Measurements from ENCODE around the gene CORT.

DNA sequence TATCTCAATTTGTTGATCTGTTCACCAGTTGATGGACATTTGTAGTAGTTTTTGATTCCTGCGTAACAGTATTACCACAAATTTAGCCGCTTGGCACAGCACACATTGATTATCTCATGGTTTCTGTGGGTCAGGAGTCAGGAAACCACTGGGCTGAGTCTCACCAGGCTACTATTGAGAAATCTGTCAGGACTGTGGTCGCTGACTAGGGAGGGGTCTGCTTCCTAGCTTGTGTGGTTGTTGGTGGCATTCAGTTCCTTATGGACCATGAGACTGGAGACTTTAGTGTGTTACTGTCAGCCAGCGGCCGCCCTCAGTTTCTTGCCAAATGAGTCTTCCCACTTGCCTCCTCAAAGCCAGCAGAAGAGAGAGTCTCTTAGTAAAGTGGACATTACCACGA is 34.7 kb downstream of the CORT start:
- TF ChIP-seq, protein P1, sequence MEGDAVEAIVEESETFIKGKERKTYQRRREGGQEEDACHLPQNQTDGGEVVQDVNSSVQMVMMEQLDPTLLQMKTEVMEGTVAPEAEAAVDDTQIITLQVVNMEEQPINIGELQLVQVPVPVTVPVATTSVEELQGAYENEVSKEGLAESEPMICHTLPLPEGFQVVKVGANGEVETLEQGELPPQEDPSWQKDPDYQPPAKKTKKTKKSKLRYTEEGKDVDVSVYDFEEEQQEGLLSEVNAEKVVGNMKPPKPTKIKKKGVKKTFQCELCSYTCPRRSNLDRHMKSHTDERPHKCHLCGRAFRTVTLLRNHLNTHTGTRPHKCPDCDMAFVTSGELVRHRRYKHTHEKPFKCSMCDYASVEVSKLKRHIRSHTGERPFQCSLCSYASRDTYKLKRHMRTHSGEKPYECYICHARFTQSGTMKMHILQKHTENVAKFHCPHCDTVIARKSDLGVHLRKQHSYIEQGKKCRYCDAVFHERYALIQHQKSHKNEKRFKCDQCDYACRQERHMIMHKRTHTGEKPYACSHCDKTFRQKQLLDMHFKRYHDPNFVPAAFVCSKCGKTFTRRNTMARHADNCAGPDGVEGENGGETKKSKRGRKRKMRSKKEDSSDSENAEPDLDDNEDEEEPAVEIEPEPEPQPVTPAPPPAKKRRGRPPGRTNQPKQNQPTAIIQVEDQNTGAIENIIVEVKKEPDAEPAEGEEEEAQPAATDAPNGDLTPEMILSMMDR (IDR thresholded peaks at IDR 0.05; ENCODE audit: extremely low read depth in 1 of 2, insufficient read depth in 1 of 2, low read depth in 1 of 2, low read length in 2 of 2) = no peak
- TF ChIP-seq POLR2A (IDR thresholded peaks at IDR 0.05; ENCODE audit: low read depth, low read length) (no peak), POLR2AphosphoS5 (IDR thresholded peaks at IDR 0.05; ENCODE audit: insufficient read depth, low read depth, low read length) (no peak), EZH2 (IDR thresholded peaks at IDR 0.05; ENCODE audit: borderline replicate concordance, low read depth, low read length, severe bottlenecking) (no peak), JUN (IDR thresholded peaks at IDR 0.05; ENCODE audit: borderline replicate concordance, insufficient read depth, insufficient read length, low read depth) (no peak), MYC (IDR thresholded peaks at IDR 0.05; ENCODE audit: low read depth, low read length) (no peak)
- TF ChIP-seq, protein P2, sequence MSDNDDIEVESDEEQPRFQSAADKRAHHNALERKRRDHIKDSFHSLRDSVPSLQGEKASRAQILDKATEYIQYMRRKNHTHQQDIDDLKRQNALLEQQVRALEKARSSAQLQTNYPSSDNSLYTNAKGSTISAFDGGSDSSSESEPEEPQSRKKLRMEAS (IDR thresholded peaks at IDR 0.05; ENCODE audit: insufficient read depth, insufficient read length) = no peak

Data from endothelial cell of umbilical vein (primary cell).